ENCODE data around the gene B9D2.

B9D2 gene

DNA sequence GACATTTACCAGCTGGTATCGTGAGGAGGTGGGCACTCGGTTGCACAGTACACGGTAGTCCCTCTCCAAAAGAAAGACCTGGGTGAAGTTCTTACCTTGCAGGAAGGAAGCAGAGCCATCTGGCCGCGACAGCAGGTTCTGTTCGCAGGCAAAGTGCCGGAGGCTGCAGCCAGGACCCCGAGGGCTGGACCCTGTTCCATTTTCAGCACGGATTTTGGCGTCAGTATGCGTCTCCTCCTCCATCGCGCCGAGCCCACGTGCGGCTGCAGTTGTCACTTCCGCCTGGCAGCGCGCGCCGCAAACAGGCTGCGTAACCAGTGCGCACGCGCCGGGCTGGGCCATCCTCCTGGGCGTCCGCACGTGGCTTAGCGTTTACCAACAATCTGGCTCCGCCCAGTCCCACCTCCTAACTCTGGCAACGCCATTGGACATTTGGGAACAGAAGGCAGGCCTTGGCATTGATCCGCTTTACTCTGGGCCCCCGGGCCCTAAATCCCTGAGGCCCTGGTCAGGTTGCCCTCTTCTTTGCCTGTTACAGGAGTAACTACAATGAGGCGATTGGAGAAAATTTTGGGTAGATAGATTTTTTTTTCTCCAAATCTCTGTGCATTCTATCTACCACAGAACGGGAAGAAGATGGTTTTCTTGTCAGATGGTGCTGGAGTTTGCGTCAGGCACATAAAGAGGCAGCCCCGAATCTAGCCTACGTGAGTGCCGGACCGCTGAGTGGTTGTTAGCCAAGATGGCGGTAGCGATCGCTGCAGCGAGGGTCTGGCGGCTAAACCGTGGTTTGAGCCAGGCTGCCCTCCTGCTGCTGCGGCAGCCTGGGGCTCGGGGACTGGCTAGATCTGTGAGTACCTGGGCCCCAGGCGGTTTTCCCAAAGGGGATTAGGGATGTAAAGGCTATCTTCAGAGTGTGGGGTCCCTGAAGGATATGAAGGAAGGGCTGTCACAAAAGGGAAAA is 33.4 kb upstream of the B9D2 start, which contains the start of the genes BCKDHA and EXOSC5:
Gene BCKDHA, plus strand, starts transcription at position 733 of the 964 bp plus-strand sequence. Its CDS starts 10 bp downstream, at position 743.
Gene EXOSC5, minus strand, starts transcription at position 274 of the 964 bp plus-strand sequence. Its CDS starts 31 bp downstream, at position 243.
- TF ChIP-seq CTCF (IDR thresholded peaks at IDR 0.05; ENCODE audit: insufficient read depth, low read length, poor library complexity, severe bottlenecking): no peak
- H3K36me3 ChIP-seq (ENCODE audit: control insufficient read depth, insufficient read depth, low read length): peaks cover 3% of the 10 kb centered on the region; the same call in 1 of the 2 replicates
- no peaks in the 10 kb centered on the region for H3K27me3 ChIP-seq (replicated peaks; ENCODE audit: control insufficient read depth, insufficient read depth, low read length)
- DNase-seq (ENCODE audit: extremely low read depth, insufficient read length): peak; percentile 99
- H3K4me3 ChIP-seq (replicated peaks; ENCODE audit: low read depth, low read length): peak within 1 kb of the TSS; percentile 99

- no peak for DNase-seq (ENCODE audit: extremely low read depth, insufficient read length)
- peak overlapping the region; percentile 2; the same call in 1 of the 2 replicates for H3K4me3 ChIP-seq (replicated peaks; ENCODE audit: low read depth, low read length)
- no peaks in the 10 kb centered on the region for H3K27me3 ChIP-seq (replicated peaks; ENCODE audit: control insufficient read depth, insufficient read depth, low read length)
- no peak for TF ChIP-seq CTCF (IDR thresholded peaks at IDR 0.05; ENCODE audit: insufficient read depth, low read length, poor library complexity, severe bottlenecking)
- H3K36me3 ChIP-seq (ENCODE audit: control insufficient read depth, insufficient read depth, low read length): peaks cover 14% of the 10 kb centered on the region
Measured at GRCh38 chr19:41395355-41395754, 31.4 kb upstream of the B9D2 start.

- no peak for DNase-seq (ENCODE audit: extremely low read depth, insufficient read length)
- no peaks in the 10 kb centered on the region for H3K27me3 ChIP-seq (replicated peaks; ENCODE audit: control insufficient read depth, insufficient read depth, low read length)
- peaks cover 23% of the 10 kb centered on the region for H3K36me3 ChIP-seq (ENCODE audit: control insufficient read depth, insufficient read depth, low read length)
- no peak for TF ChIP-seq CTCF (IDR thresholded peaks at IDR 0.05; ENCODE audit: insufficient read depth, low read length, poor library complexity, severe bottlenecking)
- no peak overlapping the region for H3K4me3 ChIP-seq (replicated peaks; ENCODE audit: low read depth, low read length)
Measured at GRCh38 chr19:41392775-41393174, 28.8 kb upstream of the B9D2 start.

DNA sequence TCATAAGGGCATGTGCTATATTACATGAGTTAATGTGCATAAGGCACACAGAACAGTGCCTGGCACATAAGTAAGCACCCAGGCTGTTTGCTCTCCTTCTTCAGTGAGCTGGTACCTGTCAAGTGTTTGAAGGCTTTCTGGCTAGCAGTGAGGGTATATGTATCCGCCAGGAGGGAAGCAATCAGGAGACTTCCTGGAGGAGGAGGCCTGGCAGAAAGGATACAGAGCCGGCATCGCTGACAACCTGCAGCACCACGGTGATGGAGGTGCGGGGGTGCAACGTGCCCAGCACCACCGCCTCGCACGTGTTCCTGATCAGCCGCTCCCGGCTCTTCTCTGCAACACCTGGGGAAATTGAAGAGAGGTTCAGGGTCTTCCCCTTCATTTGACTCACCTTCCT is 27.7 kb upstream of the B9D2 start:
- no peak for DNase-seq (ENCODE audit: extremely low read depth, insufficient read length)
- TF ChIP-seq CTCF (IDR thresholded peaks at IDR 0.05; ENCODE audit: insufficient read depth, low read length, poor library complexity, severe bottlenecking): no peak
- Histone ChIP-seq H3K27me3 (replicated peaks; ENCODE audit: control insufficient read depth, insufficient read depth, low read length) (no peaks in the 10 kb centered on the region), H3K4me3 (replicated peaks; ENCODE audit: low read depth, low read length) (no peak overlapping the region), H3K36me3 (ENCODE audit: control insufficient read depth, insufficient read depth, low read length) (peaks cover 26% of the 10 kb centered on the region)

DNA sequence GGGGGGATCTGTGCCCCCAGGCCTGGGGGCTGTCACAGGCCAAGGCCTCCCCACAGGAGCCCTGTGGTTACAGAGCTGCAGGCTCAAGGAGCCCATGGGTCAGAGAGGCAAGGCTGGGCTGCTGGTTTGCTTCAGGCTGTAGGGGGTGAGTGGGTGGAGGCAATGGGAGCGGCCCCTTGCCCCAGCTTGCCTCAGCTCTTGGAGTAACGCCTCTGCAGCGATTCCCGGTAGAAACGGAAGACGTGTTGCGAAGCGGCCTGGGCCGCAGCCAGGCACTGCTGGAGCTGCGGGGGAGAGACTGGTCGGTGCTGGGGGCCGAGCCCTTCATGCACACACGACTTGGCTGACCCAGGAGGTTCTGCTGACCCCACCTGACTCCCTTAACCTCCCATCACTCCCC is 22.5 kb upstream of the B9D2 start:
- TF ChIP-seq CTCF (IDR thresholded peaks at IDR 0.05; ENCODE audit: insufficient read depth, low read length, poor library complexity, severe bottlenecking): no peak
- no peaks in the 10 kb centered on the region for H3K27me3 ChIP-seq (replicated peaks; ENCODE audit: control insufficient read depth, insufficient read depth, low read length)
- no peak for DNase-seq (ENCODE audit: extremely low read depth, insufficient read length)
- H3K4me3 ChIP-seq (replicated peaks; ENCODE audit: low read depth, low read length): no peak overlapping the region
- peaks cover 17% of the 10 kb centered on the region for H3K36me3 ChIP-seq (ENCODE audit: control insufficient read depth, insufficient read depth, low read length)

Data from GM06990 (cell line).